Posterior vena cava (tissue), 2 donors: ENCODE measurements around the gene FNDC3B. TPM values are rescaled to one million over a fixed set of nuclear protein-coding genes. Genes with fewer than 3 reads are reported as not detected.

Source experiments
- DNase-seq: peaks from one replicate; pipeline ENCODE4 v3.0.0-alpha.2; 2020; ENCODE audit warnings: low spot score
- intact Hi-C, 2 donors: fragments of 100-400 bp; cut with DNase I; formaldehyde crosslinking; loops; one replicate each; pipeline versions ENCODE4 v1.14.1 to v1.14.2; 2022 to 2023
- total RNA-seq, 2 donors: library from RNA; stranded (reverse); fragmentation: NEBNext Ultra II Directional; extraction: Animal tissue kit (Norgen Biotek cat#: 25700); gene quantifications; one replicate each; pipeline ENCODE4 v1.2.1, GENCODE V29; 2021
- donor health status: DM: yes; HTN: yes; CAD: no.
- donor health status: DM: yes; HTN: yes; CAD: no.

FNDC3B gene
- total RNA-seq, 2 donors from 2014 or later: 142 to 167 TPM

DNA sequence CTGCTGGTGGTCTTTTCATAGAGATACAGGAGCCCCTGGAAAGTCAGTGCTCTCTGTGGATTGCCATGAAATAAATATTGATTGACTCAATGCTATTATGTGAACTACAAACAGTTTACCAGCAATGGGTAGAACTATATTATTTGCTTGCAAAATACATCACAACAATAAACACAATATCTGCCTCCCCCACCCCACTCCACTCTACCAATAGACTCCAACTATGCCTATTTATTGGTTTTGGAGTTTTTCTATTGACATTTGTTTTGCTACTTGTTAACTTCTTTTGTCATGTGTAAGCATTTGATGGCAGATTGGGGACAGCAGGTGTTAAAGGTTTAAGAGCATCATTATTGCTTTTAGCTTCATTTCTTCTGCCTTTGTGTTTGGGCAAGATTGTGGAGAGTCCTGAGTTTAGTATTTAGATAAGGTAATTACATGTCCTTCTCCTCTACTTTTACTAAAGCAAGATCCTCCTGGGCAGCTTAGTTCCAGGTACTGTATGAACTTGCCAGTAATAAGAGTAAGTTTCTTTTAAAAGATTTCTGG is 8.3 kb downstream of the FNDC3B start:
- intact Hi-C loops: loop anchor here in 1 of 2 donors (10.0 kb wide), 1 partner anchor 243 kb away; no protein-coding TSS in a partner anchor
- no peak for DNase-seq

DNA sequence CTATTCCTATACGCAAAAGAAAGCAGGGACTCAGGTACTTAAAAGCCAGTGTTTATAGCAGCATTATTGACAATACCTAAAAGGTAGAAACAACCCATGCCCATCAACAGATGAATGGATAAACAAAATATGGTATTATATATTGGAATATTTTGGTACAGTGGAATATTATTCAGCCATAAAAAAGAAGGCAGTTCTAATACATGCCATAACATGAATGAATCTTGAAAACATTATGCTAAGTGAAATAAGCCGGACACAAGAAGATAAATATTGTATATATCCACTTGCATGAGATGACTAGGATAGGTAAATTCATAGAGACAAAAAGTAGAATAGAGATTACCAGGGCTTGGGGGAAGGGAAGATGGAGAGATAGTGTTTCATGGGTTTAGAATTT is 9.2 kb downstream of the FNDC3B start:
- DNase-seq: no peak
- intact Hi-C loops: loop anchor here in 1 of 2 donors (10.0 kb wide), 1 partner anchor 244 kb away; no protein-coding TSS in a partner anchor

DNA sequence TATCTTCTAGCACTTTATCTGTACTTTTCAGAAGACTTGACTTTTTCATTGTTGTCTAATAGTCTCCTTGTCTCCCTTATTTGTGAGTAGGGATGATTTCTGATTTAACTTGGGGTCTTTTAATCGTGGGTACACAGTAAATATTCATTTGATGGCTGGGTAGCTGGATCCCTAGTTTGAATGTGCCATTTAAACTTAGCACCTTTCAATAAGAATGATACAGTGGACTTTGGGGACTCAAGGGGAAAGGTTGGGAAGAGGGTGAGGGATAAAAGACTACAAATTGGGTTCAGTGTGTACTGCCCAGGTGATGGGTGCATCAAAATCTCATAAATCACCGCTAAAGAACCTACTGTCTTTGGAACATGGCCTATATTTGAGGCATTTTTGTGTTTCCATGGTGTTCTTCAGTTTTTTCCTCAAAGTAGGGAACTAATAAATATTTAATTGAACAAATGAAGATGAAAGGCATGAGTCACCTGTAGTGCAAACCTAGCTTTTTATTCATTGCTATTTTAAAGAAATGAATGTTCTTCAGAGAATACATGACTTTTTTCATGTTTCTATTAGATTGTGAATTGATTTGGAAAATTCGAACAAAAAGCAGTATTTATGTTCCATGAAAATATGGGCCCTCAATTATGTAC is 12.1 kb downstream of the FNDC3B start:
- no peak for DNase-seq
- intact Hi-C loops: no loop called here

DNA sequence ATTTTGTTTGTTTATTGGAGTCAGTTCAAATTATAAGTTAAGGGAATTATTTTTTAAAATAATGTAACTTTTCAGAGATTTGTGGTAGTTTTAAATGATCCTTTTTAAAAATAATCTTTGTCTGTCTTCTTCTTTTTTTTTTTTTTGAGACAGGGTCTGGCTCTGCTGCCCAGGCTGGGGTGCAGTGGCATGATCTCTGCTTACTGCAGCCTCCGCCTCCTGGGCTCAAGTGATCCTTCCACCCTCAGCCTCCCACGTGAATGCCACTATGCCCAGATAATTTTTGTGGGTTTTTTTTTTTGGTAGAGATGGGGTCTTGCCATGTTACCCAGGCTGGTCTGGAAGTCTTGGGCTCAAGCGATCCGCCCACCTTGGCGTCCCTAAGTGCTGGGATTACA is 12.6 kb downstream of the FNDC3B start:
- no peak for DNase-seq
- intact Hi-C loops: no loop called here

DNA sequence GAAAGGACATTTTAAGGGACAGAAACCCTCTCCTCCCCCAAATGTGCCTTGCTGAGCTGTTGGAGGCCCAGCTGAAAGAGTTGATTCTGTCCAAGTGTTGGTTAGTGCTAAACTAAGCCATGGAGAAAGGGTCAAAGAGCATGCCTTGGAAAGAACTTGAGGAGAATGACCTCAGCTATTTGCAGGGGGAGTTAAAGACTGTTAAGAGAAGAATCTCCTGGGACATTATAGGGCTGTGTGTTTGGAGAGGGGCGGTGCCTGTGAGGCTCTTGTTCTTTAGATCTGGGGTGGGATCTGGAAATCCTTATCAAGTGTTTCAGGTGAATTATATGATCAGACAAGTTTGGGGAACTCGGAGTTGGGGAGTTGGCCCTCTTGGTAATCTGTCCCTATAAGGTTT is 13.0 kb downstream of the FNDC3B start:
- no peak for DNase-seq
- intact Hi-C loops: no loop called here

DNA sequence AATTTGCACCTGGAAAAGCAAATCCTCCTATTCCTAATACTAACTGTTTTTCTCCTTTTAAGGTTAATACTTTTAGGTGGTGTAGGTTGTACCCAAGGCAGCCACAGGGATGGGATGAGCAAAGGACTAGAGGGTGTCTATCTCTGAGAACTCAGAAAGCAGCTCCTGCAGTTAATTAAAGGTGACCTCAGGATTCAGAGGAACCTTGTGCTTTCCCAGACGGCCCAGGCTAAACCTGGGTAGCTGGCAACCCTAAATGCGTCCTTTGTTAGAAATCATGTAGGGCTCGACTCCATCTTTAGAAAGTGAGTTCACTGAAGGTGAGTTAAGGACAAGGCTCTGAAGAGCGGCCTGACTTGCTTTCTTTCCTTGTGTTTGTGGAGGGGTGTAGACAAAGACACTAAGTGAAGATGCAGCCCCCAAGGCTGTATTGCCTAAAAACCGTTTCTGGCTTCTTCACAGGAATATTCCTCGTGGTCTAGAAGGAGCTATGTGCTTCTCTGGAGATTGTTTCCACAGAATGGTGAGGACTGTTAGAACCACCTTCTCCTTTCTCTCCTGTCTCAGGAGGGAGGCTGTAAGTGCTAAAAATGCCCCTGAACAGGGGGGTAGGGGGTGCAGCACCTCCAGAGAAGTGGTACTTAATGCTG is 14.9 kb downstream of the FNDC3B start:
- intact Hi-C loops: no loop called here

DNA sequence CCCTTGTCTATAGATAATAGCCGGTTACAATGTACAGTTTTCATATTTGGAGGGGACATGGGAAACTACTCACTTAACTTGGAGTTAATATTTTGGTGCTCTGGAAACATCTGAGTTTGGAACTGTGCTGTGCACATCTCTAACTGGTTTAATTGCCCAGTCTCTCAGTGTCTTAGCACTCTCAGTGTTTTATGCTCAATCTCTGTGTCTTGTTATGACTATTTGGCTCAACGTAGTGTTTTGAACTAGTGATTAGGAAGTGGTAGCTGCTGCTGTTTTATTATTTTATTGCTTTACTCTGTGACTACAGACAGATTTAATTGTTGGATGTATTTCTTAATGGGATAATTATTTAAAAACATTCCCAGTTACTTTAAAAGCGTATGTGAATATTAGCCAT is 17.0 kb downstream of the FNDC3B start:
- intact Hi-C loops: no loop called here
- DNase-seq: no peak

More for the DNA sequence above, 14.9 kb downstream of the FNDC3B start:
- DNase-seq: no peak

DNA sequence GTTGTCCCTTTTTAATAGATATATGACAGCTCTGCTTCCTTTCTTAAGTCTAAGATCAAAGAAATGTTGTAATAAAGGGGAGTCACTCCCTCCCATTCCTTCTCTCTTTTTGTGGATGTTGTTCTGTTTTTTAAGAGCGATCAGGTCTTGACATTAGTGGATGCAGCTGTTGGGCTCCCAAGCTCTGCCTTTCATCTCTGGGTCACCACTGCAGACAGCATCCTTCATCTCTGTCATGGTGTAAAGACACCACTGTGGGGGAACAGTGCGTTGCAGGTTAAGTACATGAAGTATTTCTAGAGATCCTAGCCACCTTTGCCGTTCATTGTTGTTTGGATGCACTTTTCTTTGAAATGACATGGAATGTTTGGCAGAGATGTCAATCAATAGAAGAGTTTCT is 17.7 kb downstream of the FNDC3B start:
- DNase-seq: no peak
- intact Hi-C loops: no loop called here

DNA sequence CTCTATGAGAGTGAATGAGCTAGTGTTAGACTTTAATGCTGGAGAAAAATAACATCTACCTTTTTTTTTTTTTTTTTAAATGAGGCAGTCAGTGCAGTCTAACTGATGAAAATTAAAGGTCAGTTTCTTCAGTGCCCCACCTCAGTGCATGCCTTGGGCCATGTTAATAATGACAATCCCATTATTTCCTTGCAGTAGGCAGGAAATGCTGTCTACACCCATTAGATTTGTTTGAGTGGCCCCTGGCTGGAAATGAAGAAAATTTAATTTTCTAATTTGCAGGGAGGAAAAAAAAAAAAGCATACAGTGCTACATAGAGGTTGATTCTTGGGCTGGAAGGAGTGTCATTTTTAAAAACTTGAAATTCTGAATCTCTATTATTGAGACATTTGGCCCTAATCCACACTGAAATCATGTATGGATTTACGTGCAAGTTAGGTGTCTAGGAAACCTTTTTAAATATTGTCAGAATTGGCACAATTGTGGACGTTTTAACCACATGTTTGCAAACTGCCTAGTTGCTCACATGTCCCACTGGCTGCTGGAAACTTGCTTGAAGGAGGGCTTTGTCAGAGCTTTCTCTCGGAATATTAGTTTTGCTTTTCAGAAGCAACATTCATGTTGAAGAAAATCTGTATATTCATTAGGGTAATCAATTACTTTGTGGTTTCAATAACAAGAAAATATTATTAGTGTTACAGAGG is 18.4 kb downstream of the FNDC3B start:
- no peak for DNase-seq
- intact Hi-C loops: no loop called here

DNA sequence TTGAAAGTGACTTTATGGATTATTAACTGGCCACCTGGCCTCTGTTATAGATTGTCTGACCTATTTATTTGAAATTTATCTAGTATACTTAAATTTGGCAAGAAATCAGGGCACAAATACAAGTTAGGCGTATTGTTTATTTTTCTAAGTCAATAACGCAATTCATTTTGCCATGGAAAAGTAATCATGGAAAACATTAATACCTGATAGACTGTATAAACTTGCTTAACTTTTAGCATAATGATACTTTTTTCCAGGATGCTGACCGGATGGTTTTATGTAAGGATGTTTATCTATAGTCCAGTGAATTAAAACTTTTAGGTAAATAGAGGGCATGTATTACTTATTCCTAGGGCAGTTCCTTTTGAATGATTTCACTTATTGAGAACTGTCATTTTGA is 20.2 kb downstream of the FNDC3B start:
- no peak for DNase-seq
- intact Hi-C loops: no loop called here

DNA sequence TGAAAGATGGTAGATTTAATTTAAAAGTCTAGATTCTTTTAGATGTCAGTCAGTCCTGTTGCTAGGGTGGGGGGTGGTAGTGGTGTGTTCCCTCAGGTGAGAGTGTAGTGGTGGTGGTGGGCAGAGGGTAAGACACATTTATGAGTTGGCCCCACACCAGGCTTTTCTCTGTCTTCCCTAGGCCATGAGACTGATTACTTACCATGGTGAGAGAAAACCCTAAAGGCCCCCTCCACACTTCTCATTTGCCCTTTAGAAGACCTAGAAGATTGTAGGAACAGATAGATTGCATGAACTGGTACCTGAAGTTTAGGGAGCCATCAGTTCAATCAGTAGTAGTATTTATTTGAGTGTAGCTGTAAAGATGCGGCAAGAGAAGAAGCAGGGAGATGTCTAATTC is 20.9 kb downstream of the FNDC3B start:
- DNase-seq: no peak

DNA sequence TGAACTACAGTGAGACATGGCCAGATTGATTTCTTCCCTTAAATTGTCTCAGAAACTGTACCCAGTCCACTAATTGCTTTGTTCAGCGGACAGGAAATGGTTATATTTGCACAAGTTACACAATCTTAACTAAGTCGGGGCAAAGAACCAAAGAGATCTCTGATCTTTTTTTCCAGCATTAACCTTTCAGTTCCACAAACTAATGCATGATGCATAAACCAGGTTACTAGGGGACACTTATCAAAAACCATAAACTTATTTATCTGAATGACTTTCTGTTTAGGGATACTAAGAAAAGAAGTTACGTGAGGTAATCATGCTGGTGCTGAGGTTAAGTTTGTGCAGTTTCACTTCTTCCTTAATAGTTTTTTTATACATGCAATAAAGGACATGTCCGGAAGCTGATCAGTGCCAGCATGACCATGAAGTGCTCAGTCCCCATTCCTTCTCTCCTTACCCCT is 22.4 kb downstream of the FNDC3B start:
- no peak for DNase-seq
- intact Hi-C loops: loop anchor here in 1 of 2 donors (10.0 kb wide), 1 partner anchor 233 kb away; no protein-coding TSS in a partner anchor

More for the DNA sequence above, 20.9 kb downstream of the FNDC3B start:
- intact Hi-C loops: loop anchor here in 1 of 2 donors (10.0 kb wide), 1 partner anchor 235 kb away; no protein-coding TSS in a partner anchor

DNA sequence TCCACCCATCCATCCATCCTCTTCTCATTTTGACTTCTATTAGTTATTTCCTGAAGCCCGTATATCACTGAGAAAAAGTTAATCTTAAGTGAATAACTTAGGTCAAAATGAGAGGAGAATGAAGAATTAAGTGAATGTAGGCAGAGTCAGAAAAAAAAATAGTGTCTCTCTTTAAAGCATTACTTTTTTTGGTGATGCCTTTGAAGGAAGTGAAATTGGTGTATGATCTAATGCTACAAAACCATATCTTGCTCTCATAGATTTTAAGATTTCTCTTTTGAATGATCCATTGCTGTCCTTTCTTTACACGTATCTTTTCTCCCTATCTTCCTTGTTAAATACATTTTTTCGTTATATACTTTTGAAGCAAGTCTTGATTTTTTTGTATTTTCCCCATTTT is 23.4 kb downstream of the FNDC3B start:
- intact Hi-C loops: loop anchor here in 1 of 2 donors (10.0 kb wide), 1 partner anchor 232 kb away; no protein-coding TSS in a partner anchor
- DNase-seq: no peak

DNA sequence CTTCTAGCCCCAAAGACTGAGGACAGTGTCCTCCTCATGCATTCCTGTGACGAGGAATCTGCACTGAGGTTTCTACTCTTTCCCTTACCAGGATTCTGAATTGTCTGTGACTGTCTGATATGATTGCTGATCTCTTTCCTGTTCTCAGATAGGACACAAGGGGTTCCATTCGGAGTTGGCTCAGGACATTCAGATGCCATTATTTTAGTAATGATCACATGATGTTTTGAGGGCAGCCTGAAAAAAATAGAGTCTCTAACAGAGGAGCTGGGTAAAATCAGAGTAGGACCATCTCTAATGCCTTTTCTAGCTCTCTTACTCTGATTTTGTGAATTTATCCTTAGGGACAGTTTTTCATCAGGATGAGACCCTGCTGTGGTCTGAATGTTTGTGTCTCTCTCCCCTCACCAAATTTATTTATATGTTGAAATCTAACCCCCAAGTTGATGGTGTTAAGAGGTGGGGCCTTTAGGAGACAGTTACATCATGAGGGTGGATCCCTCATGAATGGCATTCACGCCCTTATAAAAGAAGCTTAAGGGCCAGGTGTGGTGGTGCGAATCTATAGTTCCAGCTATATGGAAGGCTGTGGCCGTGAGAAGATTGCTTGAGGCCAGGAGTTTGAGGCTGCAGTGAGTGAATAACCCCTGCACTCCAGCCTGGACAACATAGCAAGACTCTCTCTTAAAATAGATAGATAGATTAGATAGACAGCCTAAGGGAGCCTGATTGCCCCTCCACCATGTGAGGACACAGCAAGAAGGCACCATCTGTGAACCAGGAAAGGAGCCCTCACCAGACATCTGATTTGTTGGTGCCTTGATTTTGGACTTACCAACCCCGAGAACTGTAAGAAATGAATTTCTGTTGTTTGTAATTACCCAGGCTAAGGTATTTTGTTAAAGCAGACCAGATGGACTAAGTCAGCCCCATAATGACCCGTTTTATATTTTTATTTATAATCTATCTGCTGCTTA is 24.4 kb downstream of the FNDC3B start:
- no peak for DNase-seq
- intact Hi-C loops: loop anchor here in 1 of 2 donors (10.0 kb wide), 1 partner anchor 231 kb away; no protein-coding TSS in a partner anchor

DNA sequence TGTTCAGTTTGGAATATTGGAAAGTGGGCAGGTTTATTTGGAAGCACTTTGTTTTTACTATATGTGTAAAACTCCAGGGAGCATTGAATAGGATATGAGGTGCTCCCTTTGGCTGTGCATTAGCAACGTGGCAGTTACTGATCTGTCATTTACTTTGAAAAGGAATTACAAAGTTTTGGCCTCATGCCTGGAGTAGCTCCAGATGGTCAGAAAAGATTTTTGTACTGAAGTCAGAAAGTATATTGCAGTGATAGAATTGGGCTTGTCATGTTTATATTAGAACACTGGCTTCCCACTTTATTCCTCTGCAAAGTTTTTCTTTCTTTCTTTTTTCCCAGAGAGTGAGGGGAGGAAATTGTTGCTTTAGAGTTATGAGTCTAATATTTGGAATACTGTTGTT is 26.1 kb downstream of the FNDC3B start:
- no peak for DNase-seq
- intact Hi-C loops: loop anchor here in 1 of 2 donors (10.0 kb wide), 1 partner anchor 229 kb away; no protein-coding TSS in a partner anchor

DNA sequence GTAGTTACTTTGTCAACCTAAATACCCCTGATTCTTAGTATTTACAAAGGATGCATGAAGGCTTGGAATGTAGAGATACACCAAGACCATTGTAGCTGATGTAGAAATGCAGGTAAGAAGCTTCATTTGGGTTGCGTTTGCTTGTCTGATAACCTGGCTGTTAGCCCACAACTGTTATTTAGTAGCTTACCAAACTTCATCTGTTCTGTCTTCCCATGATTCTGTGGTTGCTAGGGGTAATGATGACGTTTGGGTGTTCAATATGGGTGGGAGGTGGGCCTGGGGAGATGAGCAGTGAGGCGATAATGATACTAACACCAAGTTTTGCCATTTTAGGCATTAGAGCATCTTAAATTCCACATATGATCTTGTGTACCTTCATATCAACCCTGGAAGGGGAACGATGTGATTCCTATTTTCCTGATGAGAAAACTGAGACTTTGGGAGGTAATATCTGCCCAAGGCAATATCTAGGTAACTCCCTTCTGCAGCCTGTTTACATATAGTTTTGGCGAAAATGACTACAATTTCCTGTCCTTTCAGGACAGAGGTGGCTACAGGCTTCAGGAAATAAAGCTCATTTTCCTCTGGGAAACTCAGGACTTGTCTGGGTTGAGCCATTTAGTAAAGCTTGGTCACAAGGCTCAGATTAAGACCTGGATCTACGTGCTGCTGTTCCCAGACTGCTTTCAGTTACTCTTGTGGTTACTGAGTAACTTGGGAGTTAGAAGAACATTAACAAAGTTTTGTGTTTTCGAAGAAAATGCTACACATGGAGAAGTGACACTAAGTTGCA is 26.8 kb downstream of the FNDC3B start:
- intact Hi-C loops: loop anchor here in 1 of 2 donors (10.0 kb wide), 1 partner anchor 229 kb away; no protein-coding TSS in a partner anchor
- no peak for DNase-seq
